DOHH2 (cell line): ENCODE data around the gene MST1R.

ENCODE experiments used
- EZH2phosphoT487 ChIP-seq: fragments of 200-600 bp; sonication (generic); IDR thresholded peaks from 2 replicates; pipeline ENCODE4 v1.6.1; 2017; ENCODE audit warnings: borderline replicate concordance, mild to moderate bottlenecking, antibody characterized with exemption, low read length, moderate library complexity, mixed read lengths
- TF ChIP-seq, protein P1 (sequence below): fragments of 200-600 bp; sonication (generic); IDR thresholded peaks from one replicate; pipeline ENCODE4 v1.5.1; 2014; ENCODE audit warnings: antibody characterized with exemption, mild to moderate bottlenecking, low read depth, low read length; ENCODE audit not compliant: poor library complexity, severe bottlenecking

- TF ChIP-seq, protein P1, sequence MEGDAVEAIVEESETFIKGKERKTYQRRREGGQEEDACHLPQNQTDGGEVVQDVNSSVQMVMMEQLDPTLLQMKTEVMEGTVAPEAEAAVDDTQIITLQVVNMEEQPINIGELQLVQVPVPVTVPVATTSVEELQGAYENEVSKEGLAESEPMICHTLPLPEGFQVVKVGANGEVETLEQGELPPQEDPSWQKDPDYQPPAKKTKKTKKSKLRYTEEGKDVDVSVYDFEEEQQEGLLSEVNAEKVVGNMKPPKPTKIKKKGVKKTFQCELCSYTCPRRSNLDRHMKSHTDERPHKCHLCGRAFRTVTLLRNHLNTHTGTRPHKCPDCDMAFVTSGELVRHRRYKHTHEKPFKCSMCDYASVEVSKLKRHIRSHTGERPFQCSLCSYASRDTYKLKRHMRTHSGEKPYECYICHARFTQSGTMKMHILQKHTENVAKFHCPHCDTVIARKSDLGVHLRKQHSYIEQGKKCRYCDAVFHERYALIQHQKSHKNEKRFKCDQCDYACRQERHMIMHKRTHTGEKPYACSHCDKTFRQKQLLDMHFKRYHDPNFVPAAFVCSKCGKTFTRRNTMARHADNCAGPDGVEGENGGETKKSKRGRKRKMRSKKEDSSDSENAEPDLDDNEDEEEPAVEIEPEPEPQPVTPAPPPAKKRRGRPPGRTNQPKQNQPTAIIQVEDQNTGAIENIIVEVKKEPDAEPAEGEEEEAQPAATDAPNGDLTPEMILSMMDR: no peak
- no peak for TF ChIP-seq EZH2phosphoT487
Observed at GRCh38 chr3:49855662-49856061, 48.0 kb downstream of the MST1R start.
